GM12892 (cell line): ENCODE results near the gene KLF4.

Experiments
- POLR2A ChIP-seq: IDR thresholded peaks from 2 replicates; pipeline ENCODE4 v1.6.1; 2011; ENCODE audit warnings: low read depth, low read length, control low read depth
- TAF1 ChIP-seq: IDR thresholded peaks from 2 replicates; pipeline ENCODE4 v1.6.1; 2011; ENCODE audit warnings: low read depth, mild to moderate bottlenecking, control low read depth, low read length, borderline replicate concordance

- TF ChIP-seq POLR2A, result no peak
- no peak for TF ChIP-seq TAF1
Measured at GRCh38 chr9:107485458-107486043, 4.0 kb downstream of the KLF4 start.
